ENCODE data around the gene SIMC1. TPM values are rescaled to one million over a fixed set of nuclear protein-coding genes. Genes with fewer than 3 reads are reported as not detected.

The SIMC1 gene
- total RNA-seq, 1 experiment from 2014 or later, result 17.7 TPM

DNA sequence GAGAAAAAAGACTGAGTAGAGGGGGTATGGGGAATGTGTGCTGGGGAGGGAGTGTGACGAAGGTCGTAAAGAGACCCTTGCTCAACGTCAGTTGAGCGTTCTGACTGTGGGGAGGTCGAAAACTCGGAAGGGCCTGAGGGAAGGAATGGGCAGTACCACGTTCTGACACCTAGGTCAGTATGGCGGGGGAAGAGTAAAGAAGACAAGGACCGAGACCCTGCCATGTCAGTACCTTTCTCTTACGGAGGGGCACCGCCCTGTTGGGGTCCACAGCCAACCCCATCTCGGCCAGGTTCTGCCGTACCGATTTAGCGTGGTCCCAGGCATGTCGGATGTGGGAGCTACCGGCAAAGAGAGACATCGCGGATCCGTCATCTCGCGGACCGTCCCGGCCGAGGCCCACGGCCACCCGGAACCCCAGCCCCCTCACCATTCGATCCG is 149.8 kb downstream of the SIMC1 start:
- Histone ChIP-seq H4K8ac (replicated peaks; ENCODE audit: insufficient read length, low read depth, low read length) (no peak overlapping the region), H2BK15ac (ENCODE audit: low read depth, low read length) (no peak overlapping the region), H4K20me1 (ENCODE audit: control insufficient read depth, insufficient read depth, insufficient read length) (no peaks in the 10 kb centered on the region), H3K9ac (ENCODE audit: extremely low read depth, insufficient read length, low read length) (peak overlapping the region; percentile 64), H3K23ac (ENCODE audit: insufficient read length, low read depth, low read length) (no peak overlapping the region), H3K9me3 (ENCODE audit: control insufficient read depth, low read depth, low read length) (no peaks in the 10 kb centered on the region), H3K4me1 (ENCODE audit: insufficient read depth, low read length) (no peaks in the 10 kb centered on the region), H2BK5ac (ENCODE audit: insufficient read length, low read length) (no peak overlapping the region), H3T11ph (ENCODE audit: low read length) (no peak overlapping the region), H3K27ac (ENCODE audit: insufficient read length, low read depth, low read length) (no peak overlapping the region), H3K27me3 (ENCODE audit: insufficient read depth, low read length) (no peaks in the 10 kb centered on the region), H3K56ac (ENCODE audit: insufficient read length, low read depth, low read length) (no peak overlapping the region), H3K18ac (ENCODE audit: insufficient read length, low read depth, low read length) (no peak overlapping the region), H3K4me2 (ENCODE audit: insufficient read depth, insufficient read length, low read length) (peak overlapping the region; percentile 65), H4K91ac (ENCODE audit: insufficient read length, low read depth, low read length) (no peak overlapping the region), H2AK5ac (ENCODE audit: insufficient read length, low read length) (no peak overlapping the region), H2BK12ac (ENCODE audit: insufficient read length, low read depth, low read length) (no peak overlapping the region), H3K4ac (ENCODE audit: low read depth, low read length) (no peak overlapping the region), H4K5ac (ENCODE audit: insufficient read length, low read depth, low read length) (no peak overlapping the region), H3K79me1 (ENCODE audit: insufficient read depth, low read depth, low read length, poor library complexity, severe bottlenecking) (no peaks in the 10 kb centered on the region), H3K23me2 (ENCODE audit: insufficient read length, low read depth, low read length, poor library complexity, severe bottlenecking) (peaks cover 7% of the 10 kb centered on the region), H2AFZ (ENCODE audit: low read length) (no peak overlapping the region), H3K79me2 (ENCODE audit: insufficient read depth, low read length) (peaks cover 8% of the 10 kb centered on the region; the same call in 1 of the 2 replicates), H2BK120ac (ENCODE audit: low read depth, low read length, poor library complexity, severe bottlenecking) (no peak overlapping the region), H3K14ac (ENCODE audit: insufficient read depth, low read length) (0 out of 2 replicates have a peak overlapping the region, but pooled peaks have one; percentile 6), H2BK20ac (ENCODE audit: low read depth, low read length, poor library complexity, severe bottlenecking) (no peak overlapping the region)
- TF ChIP-seq, protein P1, sequence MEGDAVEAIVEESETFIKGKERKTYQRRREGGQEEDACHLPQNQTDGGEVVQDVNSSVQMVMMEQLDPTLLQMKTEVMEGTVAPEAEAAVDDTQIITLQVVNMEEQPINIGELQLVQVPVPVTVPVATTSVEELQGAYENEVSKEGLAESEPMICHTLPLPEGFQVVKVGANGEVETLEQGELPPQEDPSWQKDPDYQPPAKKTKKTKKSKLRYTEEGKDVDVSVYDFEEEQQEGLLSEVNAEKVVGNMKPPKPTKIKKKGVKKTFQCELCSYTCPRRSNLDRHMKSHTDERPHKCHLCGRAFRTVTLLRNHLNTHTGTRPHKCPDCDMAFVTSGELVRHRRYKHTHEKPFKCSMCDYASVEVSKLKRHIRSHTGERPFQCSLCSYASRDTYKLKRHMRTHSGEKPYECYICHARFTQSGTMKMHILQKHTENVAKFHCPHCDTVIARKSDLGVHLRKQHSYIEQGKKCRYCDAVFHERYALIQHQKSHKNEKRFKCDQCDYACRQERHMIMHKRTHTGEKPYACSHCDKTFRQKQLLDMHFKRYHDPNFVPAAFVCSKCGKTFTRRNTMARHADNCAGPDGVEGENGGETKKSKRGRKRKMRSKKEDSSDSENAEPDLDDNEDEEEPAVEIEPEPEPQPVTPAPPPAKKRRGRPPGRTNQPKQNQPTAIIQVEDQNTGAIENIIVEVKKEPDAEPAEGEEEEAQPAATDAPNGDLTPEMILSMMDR (conservative IDR thresholded peaks at IDR 0.05), result no peak
- Mint-ChIP-seq H3K27me3 (ENCODE audit: low read depth) (no peaks in the 10 kb centered on the region), H3K4me1 (peaks cover 12% of the 10 kb centered on the region in 2 experiments), H3K27ac (peak overlapping the region; percentile 82 to 100 (median 94)), H3K36me3 (ENCODE audit: insufficient read depth in 1 of 3, low read depth in 3 of 3) (peaks cover 30 to 56% (median 37%) of the 10 kb centered on the region in 3 experiments), H3K4me3 (peak overlapping the region; percentile 97 to 99), H3K9me3 (peaks cover 0 to 3% of the 10 kb centered on the region in 2 experiments; a peak in 1 of 5 replicates)
- WGBS (ENCODE audit: extremely low coverage, insufficient read length, low lambda C conversion rate), result no CpG with 5 or more reads among the region's 29 CpGs
- DNase-seq, result peak; percentile 40
